ENCODE measurements around the gene ZNF134.

ZNF134 gene

GRCh38 chr19:57599761-57600383 lies 14.2 kb upstream of the ZNF134 start, which contains the start of gene ZNF530:
ZNF530 (plus strand) TSS chr19:57599885; CDS start chr19:57604346, 4,461 bp downstream.
- no peaks in the 10 kb centered on the region for H3K27me3 ChIP-seq (replicated peaks)
- TF ChIP-seq, protein P1, sequence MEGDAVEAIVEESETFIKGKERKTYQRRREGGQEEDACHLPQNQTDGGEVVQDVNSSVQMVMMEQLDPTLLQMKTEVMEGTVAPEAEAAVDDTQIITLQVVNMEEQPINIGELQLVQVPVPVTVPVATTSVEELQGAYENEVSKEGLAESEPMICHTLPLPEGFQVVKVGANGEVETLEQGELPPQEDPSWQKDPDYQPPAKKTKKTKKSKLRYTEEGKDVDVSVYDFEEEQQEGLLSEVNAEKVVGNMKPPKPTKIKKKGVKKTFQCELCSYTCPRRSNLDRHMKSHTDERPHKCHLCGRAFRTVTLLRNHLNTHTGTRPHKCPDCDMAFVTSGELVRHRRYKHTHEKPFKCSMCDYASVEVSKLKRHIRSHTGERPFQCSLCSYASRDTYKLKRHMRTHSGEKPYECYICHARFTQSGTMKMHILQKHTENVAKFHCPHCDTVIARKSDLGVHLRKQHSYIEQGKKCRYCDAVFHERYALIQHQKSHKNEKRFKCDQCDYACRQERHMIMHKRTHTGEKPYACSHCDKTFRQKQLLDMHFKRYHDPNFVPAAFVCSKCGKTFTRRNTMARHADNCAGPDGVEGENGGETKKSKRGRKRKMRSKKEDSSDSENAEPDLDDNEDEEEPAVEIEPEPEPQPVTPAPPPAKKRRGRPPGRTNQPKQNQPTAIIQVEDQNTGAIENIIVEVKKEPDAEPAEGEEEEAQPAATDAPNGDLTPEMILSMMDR (IDR thresholded peaks at IDR 0.05; ENCODE audit: low read depth, low read length, missing control alignments) = peak; percentile 1
- DNase-seq = peak; percentile 89
- peaks cover 3% of the 10 kb centered on the region for H3K36me3 ChIP-seq (replicated peaks)
- in situ Hi-C loops (cut with HindIII; ENCODE audit: low pct_ligation_motif_present, low sequenced_read_pairs) = no loop called here
- no peak within 1 kb of the TSS for H3K27ac ChIP-seq
- peak within 1 kb of the TSS; percentile 84 for H3K4me3 ChIP-seq (ENCODE audit: low read depth, low read length)

GRCh38 chr19:57606931-57607330 lies 7.1 kb upstream of the ZNF134 start:
- H3K36me3 ChIP-seq (replicated peaks) = peaks cover 16% of the 10 kb centered on the region
- in situ Hi-C loops (cut with HindIII; ENCODE audit: low pct_ligation_motif_present, low sequenced_read_pairs) = no loop called here
- no peaks in the 10 kb centered on the region for H3K27me3 ChIP-seq (replicated peaks)
- no peak for DNase-seq
- H3K4me3 ChIP-seq (ENCODE audit: low read depth, low read length) = no peak overlapping the region
- TF ChIP-seq, protein P1 (IDR thresholded peaks at IDR 0.05; ENCODE audit: low read depth, low read length, missing control alignments) = no peak
- H3K27ac ChIP-seq = no peak overlapping the region

- H3K27me3 ChIP-seq (replicated peaks) = no peaks in the 10 kb centered on the region
- H3K4me3 ChIP-seq (ENCODE audit: low read depth, low read length) = no peak overlapping the region
- H3K27ac ChIP-seq = no peak overlapping the region
- in situ Hi-C loops (cut with HindIII; ENCODE audit: low pct_ligation_motif_present, low sequenced_read_pairs) = no loop called here
- peaks cover 12% of the 10 kb centered on the region for H3K36me3 ChIP-seq (replicated peaks)
- DNase-seq = no peak
- TF ChIP-seq, protein P1 (IDR thresholded peaks at IDR 0.05; ENCODE audit: low read depth, low read length, missing control alignments) = no peak
Measured at GRCh38 chr19:57611113-57611512, 2.9 kb upstream of the ZNF134 start.

DNA sequence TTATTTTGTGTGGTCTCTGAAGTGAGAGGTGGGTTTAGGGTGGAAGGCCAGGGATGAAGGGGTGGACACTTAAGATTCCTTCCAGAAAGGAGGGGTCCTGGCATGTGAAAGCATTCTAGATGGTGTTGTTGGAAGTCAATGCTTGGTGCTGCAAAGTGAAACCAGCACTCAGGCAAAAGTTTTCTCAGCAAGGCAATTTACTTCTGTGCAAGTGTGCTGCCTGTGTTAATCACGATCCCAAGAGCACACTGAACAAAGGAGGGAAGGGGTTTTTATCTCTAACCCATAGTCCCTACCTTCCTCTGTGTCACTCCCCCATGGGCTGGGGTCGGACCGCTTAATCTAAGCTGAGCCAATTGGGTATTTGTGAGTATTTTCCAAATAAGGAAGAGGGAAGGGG lies 1.3 kb downstream of the ZNF134 start:
- H3K4me3 ChIP-seq (ENCODE audit: low read depth, low read length) = peak overlapping the region; percentile 97
- no peaks in the 10 kb centered on the region for H3K27me3 ChIP-seq (replicated peaks)
- peaks cover 39% of the 10 kb centered on the region for H3K36me3 ChIP-seq (replicated peaks)
- TF ChIP-seq, protein P1 (IDR thresholded peaks at IDR 0.05; ENCODE audit: low read depth, low read length, missing control alignments) = no peak
- no peak overlapping the region for H3K27ac ChIP-seq
- in situ Hi-C loops (cut with HindIII; ENCODE audit: low pct_ligation_motif_present, low sequenced_read_pairs) = no loop called here
- DNase-seq = no peak

DNA sequence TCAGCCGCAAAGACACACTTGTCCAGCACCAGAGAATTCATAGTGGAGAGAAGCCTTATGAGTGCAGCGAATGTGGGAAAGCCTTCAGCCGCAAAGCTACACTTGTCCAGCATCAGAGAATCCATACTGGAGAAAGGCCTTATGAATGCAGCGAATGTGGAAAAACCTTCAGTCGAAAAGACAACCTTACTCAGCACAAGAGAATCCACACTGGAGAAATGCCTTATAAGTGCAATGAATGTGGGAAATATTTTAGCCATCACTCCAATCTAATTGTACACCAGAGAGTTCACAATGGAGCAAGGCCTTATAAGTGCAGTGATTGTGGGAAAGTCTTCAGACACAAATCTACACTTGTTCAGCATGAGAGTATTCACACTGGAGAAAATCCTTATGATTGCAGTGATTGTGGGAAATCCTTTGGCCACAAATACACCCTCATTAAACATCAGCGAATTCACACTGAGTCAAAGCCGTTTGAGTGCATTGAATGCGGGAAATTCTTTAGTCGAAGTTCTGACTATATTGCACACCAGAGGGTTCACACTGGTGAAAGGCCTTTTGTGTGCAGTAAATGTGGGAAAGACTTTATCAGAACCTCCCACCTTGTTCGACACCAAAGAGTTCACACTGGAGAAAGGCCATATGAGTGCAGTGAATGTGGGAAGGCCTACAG lies 6.8 kb downstream of the ZNF134 start:
- DNase-seq = no peak
- TF ChIP-seq, protein P1 (IDR thresholded peaks at IDR 0.05; ENCODE audit: low read depth, low read length, missing control alignments) = no peak
- no peak overlapping the region for H3K4me3 ChIP-seq (ENCODE audit: low read depth, low read length)
- no peaks in the 10 kb centered on the region for H3K27me3 ChIP-seq (replicated peaks)
- H3K27ac ChIP-seq = no peak overlapping the region
- in situ Hi-C loops (cut with HindIII; ENCODE audit: low pct_ligation_motif_present, low sequenced_read_pairs) = no loop called here
- peaks cover 67% of the 10 kb centered on the region for H3K36me3 ChIP-seq (replicated peaks)

Measured in brain microvascular endothelial cell (primary cell).